GM12872 (cell line): ENCODE data around the gene PLEKHG2.

ENCODE experiments used
- TF ChIP-seq, protein P1 (sequence below): IDR thresholded peaks from 3 replicates; pipeline ENCODE4 v1.5.1; 2011; ENCODE audit warnings: low read depth, mild to moderate bottlenecking, low read length, moderate library complexity; ENCODE audit not compliant: insufficient read depth

PLEKHG2 gene

GRCh38 chr19:39389631-39390414 lies 22.6 kb upstream of the PLEKHG2 start:
- TF ChIP-seq, protein P1, sequence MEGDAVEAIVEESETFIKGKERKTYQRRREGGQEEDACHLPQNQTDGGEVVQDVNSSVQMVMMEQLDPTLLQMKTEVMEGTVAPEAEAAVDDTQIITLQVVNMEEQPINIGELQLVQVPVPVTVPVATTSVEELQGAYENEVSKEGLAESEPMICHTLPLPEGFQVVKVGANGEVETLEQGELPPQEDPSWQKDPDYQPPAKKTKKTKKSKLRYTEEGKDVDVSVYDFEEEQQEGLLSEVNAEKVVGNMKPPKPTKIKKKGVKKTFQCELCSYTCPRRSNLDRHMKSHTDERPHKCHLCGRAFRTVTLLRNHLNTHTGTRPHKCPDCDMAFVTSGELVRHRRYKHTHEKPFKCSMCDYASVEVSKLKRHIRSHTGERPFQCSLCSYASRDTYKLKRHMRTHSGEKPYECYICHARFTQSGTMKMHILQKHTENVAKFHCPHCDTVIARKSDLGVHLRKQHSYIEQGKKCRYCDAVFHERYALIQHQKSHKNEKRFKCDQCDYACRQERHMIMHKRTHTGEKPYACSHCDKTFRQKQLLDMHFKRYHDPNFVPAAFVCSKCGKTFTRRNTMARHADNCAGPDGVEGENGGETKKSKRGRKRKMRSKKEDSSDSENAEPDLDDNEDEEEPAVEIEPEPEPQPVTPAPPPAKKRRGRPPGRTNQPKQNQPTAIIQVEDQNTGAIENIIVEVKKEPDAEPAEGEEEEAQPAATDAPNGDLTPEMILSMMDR = no peak

- TF ChIP-seq, protein P1 = no peak
Observed at GRCh38 chr19:39390451-39390750, 22.1 kb upstream of the PLEKHG2 start.

GRCh38 chr19:39390751-39391437 lies 21.6 kb upstream of the PLEKHG2 start, which contains the start of the genes MED29 and PAF1:
TSS of gene MED29 (plus strand) at chr19:39391378. CDS start at chr19:39391423, 45 bp downstream.
TSS of gene PAF1 (minus strand) at chr19:39391106. CDS start at chr19:39390864, 242 bp downstream.
- TF ChIP-seq, protein P1 = no peak

GRCh38 chr19:39397360-39398296 lies 14.8 kb upstream of the PLEKHG2 start:
- TF ChIP-seq, protein P1 = peak; percentile 98

DNA sequence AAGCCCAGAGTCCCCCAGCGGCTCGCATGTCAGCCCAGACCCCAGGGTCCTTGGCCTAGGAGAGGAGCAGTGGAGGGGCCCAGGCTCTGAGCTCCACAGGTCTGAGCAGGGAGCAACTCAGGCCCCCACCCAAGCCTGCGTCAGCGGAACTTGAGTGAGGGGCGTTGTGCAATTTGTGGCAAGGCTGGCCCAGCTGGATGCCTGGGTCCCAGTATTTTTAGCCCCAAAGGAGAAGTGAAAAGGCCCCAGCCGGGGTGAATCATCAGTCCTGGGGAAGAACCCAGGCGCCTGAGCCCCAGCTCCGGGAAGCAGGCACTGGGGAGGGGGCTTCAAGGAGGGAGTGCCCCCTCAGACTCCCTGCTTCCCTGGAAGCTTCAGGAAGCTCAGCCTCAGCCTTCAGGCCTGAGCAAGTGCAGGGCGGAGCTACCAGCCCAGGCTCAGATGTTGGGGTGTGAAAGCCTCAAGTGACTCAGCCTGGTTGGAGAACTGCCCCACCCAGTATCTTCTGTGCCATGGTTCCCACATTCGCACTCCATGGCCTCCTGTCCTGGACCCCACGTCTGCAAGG lies 14.1 kb upstream of the PLEKHG2 start:
- TF ChIP-seq, protein P1 = no peak

GRCh38 chr19:39399668-39400050 lies 12.8 kb upstream of the PLEKHG2 start:
- TF ChIP-seq, protein P1 = no peak
